ENCODE results near the gene PPP2R2B.

DNA sequence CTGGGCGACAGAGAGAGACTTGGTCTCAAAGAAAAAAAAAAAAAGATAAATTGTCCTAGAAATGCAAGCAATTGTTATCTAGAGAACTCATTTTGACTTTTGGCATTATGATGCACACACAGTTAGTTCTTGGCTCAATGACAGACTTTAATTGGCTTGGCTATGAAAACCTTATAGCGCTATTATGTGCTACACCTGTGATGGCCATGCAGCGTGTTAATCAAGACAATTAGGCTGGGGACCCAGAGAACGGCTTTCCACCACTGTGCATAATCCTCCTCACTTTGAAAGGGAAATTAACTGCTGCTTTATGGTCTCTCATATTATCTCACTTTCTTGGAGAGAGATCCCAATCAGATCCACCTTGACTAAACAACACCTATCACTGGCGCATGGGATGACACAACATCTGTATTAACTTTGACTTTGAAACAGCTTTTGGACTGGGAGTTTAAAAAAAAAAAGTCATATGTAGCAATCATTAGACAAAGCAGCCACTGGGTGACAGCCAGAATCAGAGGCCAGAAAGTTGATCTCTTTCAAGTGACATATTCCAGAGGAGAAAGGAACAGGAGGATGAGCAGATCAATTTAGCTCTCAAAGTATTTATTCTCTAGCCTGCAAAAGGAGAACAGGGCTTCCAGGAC lies 132.5 kb downstream of the PPP2R2B start:
- TF ChIP-seq YY1 (IDR thresholded peaks at IDR 0.05; ENCODE audit: insufficient read depth, insufficient read length) (no peak), SUZ12 (IDR thresholded peaks at IDR 0.05; ENCODE audit: extremely low read depth, insufficient read depth, insufficient read length) (no peak), ZNF274 (IDR thresholded peaks at IDR 0.05; ENCODE audit: low read depth, low read length) (no peak)

Data from NT2/D1 (cell line).